Measurements from ENCODE around the gene MORN5. TPM values are rescaled to one million over a fixed set of nuclear protein-coding genes. Genes with fewer than 3 reads are reported as not detected.
A peak's percentile ranks its signal among the peaks of the same experiment; 100 is the strongest.

The MORN5 gene
- total RNA-seq, 1 donor from 2014 or later: not detected

DNA sequence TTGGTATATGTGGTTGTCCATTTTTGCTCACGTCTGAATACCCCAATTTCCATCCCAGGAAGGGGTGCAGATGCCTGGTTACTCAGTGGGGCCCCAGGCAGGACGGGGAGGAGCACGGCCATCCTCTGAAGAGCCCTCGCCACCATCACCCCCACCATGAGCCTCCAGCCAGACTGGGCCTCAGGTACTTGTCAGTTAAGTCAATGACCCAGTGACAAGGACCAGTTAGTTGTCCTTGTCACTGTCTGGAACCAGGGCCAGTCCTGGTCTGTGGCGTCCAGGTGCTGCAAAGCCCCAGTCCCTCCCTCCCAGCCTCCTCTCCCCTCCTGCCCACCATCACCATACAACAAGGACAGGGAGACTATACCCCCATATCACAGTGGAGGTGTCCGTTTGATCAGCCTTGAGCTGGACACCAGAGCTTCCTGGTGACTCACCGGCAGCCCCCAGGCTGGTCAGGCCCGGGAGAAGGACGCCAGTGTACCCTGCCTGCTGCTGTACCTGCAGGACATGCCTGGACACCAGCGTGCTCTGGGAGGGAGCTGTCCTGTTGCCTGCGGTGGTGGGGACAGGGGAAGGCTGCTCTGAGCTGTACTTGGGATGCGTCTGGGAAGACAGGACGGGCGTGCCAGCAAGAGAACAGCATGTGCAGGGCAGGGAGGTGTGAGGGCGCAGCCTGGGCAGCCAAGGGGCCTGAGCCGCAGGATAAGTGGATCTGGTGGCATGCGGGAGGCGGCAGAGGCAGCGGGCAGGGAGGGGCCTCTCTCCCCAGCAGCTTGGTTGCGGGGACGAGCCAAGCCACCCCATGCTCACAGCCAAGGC, 34.0 kb upstream of the MORN5 start:
- Mint-ChIP-seq H3K27me3 (ENCODE audit: low read depth) (peaks cover 14% of the 10 kb centered on the region), H3K4me3 (ENCODE audit: unreplicated experiment) (peak overlapping the region; percentile 72), H3K9me3 (ENCODE audit: low read depth) (no peaks in the 10 kb centered on the region), H3K27ac (ENCODE audit: unreplicated experiment) (no peak overlapping the region), H3K36me3 (ENCODE audit: low read depth) (no peaks in the 10 kb centered on the region), H3K4me1 (ENCODE audit: low read depth) (peaks cover 19% of the 10 kb centered on the region)
- TF ChIP-seq, protein P1, sequence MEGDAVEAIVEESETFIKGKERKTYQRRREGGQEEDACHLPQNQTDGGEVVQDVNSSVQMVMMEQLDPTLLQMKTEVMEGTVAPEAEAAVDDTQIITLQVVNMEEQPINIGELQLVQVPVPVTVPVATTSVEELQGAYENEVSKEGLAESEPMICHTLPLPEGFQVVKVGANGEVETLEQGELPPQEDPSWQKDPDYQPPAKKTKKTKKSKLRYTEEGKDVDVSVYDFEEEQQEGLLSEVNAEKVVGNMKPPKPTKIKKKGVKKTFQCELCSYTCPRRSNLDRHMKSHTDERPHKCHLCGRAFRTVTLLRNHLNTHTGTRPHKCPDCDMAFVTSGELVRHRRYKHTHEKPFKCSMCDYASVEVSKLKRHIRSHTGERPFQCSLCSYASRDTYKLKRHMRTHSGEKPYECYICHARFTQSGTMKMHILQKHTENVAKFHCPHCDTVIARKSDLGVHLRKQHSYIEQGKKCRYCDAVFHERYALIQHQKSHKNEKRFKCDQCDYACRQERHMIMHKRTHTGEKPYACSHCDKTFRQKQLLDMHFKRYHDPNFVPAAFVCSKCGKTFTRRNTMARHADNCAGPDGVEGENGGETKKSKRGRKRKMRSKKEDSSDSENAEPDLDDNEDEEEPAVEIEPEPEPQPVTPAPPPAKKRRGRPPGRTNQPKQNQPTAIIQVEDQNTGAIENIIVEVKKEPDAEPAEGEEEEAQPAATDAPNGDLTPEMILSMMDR (IDR thresholded peaks at IDR 0.05): peak; percentile 31
- no peak for DNase-seq (ENCODE audit: low spot score)

DNA sequence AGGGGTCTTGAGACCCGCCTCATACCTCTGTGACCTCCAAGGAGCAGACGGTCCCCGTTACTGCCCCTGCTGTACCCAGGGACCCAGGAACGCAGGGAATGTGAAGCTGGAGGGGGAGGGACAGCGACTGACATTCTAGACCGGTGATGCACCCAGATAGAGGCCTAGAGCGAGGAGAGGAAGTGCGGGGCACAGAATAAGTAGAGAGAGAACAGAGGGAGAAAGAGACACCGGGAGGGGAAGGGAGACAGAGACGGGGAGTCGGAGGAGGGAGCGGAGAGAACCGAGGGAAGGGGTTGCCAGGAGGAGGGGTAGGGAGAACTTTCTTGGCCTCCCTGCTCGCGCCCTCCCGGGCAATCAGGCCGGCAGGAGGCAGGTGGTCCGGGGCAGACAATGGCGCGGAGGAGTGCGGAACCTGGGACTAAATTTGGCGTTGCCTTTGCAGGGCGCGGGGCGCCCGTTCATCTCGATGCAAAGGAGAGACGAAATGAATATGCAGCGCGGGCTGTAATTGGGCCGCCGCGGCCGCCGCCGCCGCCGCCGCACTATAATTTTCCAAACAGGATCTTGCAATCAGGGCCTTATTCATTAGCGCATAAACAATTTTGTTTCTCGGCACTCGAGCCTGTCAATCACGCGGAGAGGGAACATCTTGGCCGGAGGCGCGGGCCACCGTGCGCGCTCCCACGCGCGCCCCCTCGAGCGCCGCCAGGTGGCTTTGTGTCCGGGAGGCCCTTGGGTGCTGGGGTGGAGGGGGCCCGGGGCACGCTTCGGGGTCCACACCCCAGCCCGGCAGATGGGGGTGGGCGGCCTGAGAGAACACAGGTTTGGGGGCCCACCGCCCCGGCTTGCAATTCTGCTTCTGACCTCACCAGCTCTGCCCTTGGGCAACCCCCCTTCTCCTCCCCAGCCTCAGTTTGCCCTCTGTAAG, 33.1 kb upstream of the MORN5 start:
- Mint-ChIP-seq H3K9me3 (ENCODE audit: low read depth) (no peaks in the 10 kb centered on the region), H3K36me3 (ENCODE audit: low read depth) (no peaks in the 10 kb centered on the region), H3K27ac (ENCODE audit: unreplicated experiment) (no peak overlapping the region), H3K4me1 (ENCODE audit: low read depth) (peaks cover 22% of the 10 kb centered on the region), H3K27me3 (ENCODE audit: low read depth) (peaks cover 17% of the 10 kb centered on the region), H3K4me3 (ENCODE audit: unreplicated experiment) (peak overlapping the region; percentile 72)
- TF ChIP-seq, protein P1 (IDR thresholded peaks at IDR 0.05): peak; percentile 49
- no peak for DNase-seq (ENCODE audit: low spot score)

DNA sequence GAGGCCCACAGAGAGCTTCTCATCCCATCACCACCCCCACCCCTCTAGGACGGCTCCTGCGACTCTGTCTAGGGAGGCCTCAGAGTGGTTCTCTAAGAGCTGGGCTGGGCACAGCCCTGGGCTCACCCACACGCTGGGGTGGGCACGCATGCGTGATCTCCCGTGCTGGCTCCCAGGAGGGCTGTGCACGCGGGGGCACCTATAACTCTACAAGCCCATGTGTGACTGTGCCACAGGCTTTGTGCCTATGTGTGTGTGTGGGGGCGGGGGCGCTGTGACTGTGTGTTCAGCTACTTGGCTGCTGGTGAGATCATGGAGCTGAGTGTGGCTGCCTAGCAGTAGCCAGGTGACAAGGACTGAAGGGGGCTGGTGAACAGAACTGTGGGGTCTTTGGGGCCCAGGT, 32.3 kb upstream of the MORN5 start:
- Mint-ChIP-seq H3K4me1 (ENCODE audit: low read depth) (peaks cover 28% of the 10 kb centered on the region), H3K36me3 (ENCODE audit: low read depth) (no peaks in the 10 kb centered on the region), H3K27me3 (ENCODE audit: low read depth) (peaks cover 17% of the 10 kb centered on the region), H3K4me3 (ENCODE audit: unreplicated experiment) (no peak overlapping the region), H3K9me3 (ENCODE audit: low read depth) (no peaks in the 10 kb centered on the region), H3K27ac (ENCODE audit: unreplicated experiment) (no peak overlapping the region)
- DNase-seq (ENCODE audit: low spot score): no peak
- TF ChIP-seq, protein P1 (IDR thresholded peaks at IDR 0.05): no peak

DNA sequence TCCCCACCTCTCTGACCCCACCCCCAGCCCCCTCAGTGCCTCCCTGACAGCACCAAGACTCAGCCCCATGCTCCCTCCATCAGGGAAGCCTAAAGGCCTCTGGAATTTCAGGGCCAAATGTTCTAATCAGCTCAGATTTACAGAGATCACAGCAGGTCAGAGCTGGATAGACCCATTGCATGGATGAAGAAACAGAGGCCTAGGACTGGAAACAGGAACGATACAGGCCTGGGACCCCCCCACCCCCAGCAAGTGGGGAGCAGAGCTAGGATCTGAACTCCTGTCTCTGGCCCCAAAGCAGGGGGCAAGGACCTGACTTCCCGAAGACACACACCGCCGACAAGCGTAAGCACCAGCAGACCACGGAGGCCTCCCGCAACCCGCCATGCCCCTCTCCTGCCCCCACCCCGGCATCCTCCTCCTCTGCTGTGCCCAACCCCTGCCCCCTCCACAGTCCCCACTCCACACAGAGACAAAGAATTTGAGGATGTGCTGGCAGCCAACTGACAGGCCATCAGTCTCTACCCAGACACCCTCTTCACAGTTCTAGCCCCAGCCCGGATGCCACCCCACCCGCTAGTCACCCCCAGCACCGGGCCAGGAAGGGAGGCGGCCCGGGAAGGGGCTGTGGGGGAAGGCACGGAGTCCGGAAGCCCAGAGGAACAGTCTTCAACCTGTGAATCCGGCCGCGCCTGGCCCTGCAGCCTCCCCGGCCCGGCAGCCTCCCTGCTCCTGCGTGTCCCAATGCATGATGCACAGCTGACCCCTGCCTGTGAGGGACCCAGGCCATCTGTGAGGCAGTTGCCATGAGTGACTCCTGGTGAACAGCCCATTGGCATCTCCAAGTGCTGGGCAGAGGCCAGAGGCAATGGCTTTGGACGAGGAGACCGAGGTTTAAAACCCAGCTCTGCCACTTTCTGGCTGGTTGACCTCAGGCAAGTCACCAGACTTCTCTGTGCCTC, 31.4 kb upstream of the MORN5 start:
- H3K4me1 Mint-ChIP-seq (ENCODE audit: low read depth): peaks cover 28% of the 10 kb centered on the region
- H3K27ac Mint-ChIP-seq (ENCODE audit: unreplicated experiment): no peak overlapping the region
- H3K36me3 Mint-ChIP-seq (ENCODE audit: low read depth): no peaks in the 10 kb centered on the region
- no peak overlapping the region for H3K4me3 Mint-ChIP-seq (ENCODE audit: unreplicated experiment)
- TF ChIP-seq, protein P1 (IDR thresholded peaks at IDR 0.05): no peak
- DNase-seq (ENCODE audit: low spot score): no peak
- no peaks in the 10 kb centered on the region for H3K9me3 Mint-ChIP-seq (ENCODE audit: low read depth)
- H3K27me3 Mint-ChIP-seq (ENCODE audit: low read depth): peaks cover 17% of the 10 kb centered on the region

All from chondrocyte (in vitro differentiated cells).